ENCODE data around the gene PLEKHB1. TPM values are rescaled to one million over a fixed set of nuclear protein-coding genes. Genes with fewer than 3 reads are reported as not detected.

Gene PLEKHB1
- 0.38 and 1.1 TPM in 2 replicates for total RNA-seq

DNA sequence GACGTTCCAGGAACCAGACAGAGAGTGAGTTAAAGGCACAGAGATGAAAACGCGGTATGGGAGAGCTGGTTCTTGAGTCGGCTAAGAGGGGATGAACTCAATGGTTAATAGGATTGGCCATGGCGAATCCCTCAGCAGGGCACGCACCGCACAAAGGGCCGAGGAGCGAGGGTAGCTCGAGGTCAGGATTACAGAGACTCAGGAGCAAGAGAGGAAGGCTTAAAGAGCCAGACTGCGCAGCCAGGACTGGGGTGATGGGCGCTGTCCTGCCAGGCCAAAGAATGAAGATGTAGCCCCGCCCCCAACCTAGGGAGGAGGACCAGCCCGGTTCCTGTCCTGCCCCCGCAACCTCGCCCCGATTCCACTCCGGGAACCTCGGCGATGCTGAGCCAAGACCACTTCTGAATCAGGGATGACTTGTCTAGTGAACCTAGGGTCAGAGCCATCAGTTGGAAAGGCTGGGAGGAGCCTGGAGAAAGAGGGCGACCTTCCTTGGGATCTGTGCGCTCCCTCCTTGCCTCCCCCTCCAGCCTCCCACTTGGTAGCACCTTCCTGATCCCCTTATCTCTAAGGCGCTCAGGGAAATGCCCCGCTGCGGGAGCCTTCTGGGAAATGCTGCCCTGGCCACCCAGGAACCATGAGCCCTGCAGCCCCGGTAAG is at the start of gene PLEKHB1:
Gene PLEKHB1, plus strand, starts transcription at position 610 of the 660 bp plus-strand sequence. Its CDS starts 28 bp downstream, at position 638.

GRCh38 chr11:73597956-73598718 is 48.2 kb upstream of the PLEKHB1 start, which contains the start of gene FAM168A:
FAM168A (minus strand) TSS chr11:73598112; CDS start chr11:73468474, 129,638 bp downstream.

Other genes with a start within 250 kb of the PLEKHB1 start
- 18.8 and 23.7 TPM in 2 replicates for gene FAM168A, start 48.5 kb upstream of the PLEKHB1 start, total RNA-seq
- 150 and 215 TPM in 2 replicates for gene RAB6A, start 114.5 kb downstream of the PLEKHB1 start, total RNA-seq
- gene MRPL48, start 141.3 kb downstream of the PLEKHB1 start, total RNA-seq, result 20.3 and 23.2 TPM in 2 replicates
- gene COA4, start 230.3 kb downstream of the PLEKHB1 start, total RNA-seq, result 70.5 and 107 TPM in 2 replicates
- gene PAAF1, start 230.4 kb downstream of the PLEKHB1 start, total RNA-seq, result 11.8 and 15.7 TPM in 2 replicates

All from regular cardiac myocyte (primary cell).